HepG2 (cell line): ENCODE results near the gene UBE2E1. TPM values are rescaled to one million over a fixed set of nuclear protein-coding genes. Genes with fewer than 3 reads are reported as not detected.
A peak's percentile ranks its signal among the peaks of the same experiment; 100 is the strongest.

ENCODE experiments used
- FOXJ3 ChIP-seq: sonication (generic); formaldehyde crosslinking; IDR thresholded peaks from 2 replicates; pipeline ENCODE4 v1.4.0; 2020; ENCODE audit warnings: missing genetic modification reagents, mild to moderate bottlenecking, borderline replicate concordance
- MAFF ChIP-seq: IDR thresholded peaks from 2 replicates; pipeline ENCODE4 v1.6.1; 2011; ENCODE audit warnings: low read depth, low read length, improper control_type of control experiment
- MEIS2 ChIP-seq: sonication (generic); formaldehyde crosslinking; IDR thresholded peaks from 2 replicates; pipeline ENCODE4 v1.9.0; 2021; ENCODE audit warnings: mild to moderate bottlenecking, missing genetic modification reagents
- NFE2 ChIP-seq: sonication (generic); formaldehyde crosslinking; IDR thresholded peaks from 2 replicates; pipeline ENCODE4 v1.4.0; 2020; ENCODE audit warnings: missing genetic modification reagents
- PCBP1 ChIP-seq: fragments of 200-400 bp; formaldehyde crosslinking; IDR thresholded peaks from 2 replicates; pipeline ENCODE4 v1.6.1; 2017; ENCODE audit warnings: mild to moderate bottlenecking, low read depth, low read length, borderline replicate concordance
- RARG ChIP-seq: sonication (generic); formaldehyde crosslinking; IDR thresholded peaks from 2 replicates; pipeline ENCODE4 v1.4.0; 2020; ENCODE audit warnings: low read depth, mild to moderate bottlenecking, missing genetic modification reagents
- REL ChIP-seq: sonication (generic); formaldehyde crosslinking; conservative IDR thresholded peaks from 2 replicates; pipeline ENCODE4 v1.8.0; 2022; ENCODE audit warnings: mild to moderate bottlenecking, missing genetic modification reagents, moderate library complexity
- SUZ12 ChIP-seq: fragments of 150-350 bp; IDR thresholded peaks from 2 replicates; pipeline ENCODE4 v1.6.1; 2014; ENCODE audit warnings: low read depth, low read length
- XBP1 ChIP-seq: sonication (generic); formaldehyde crosslinking; IDR thresholded peaks from 2 replicates; pipeline ENCODE4 v1.5.0; 2020; ENCODE audit warnings: missing genetic modification reagents
- ZBTB42 ChIP-seq: sonication (generic); formaldehyde crosslinking; IDR thresholded peaks from 2 replicates; pipeline ENCODE4 v1.5.0; 2020; ENCODE audit warnings: mild to moderate bottlenecking, missing genetic modification reagents
- ZSCAN25 ChIP-seq: sonication (generic); formaldehyde crosslinking; IDR thresholded peaks from 2 replicates; pipeline ENCODE4 v1.8.0; 2022; ENCODE audit warnings: mild to moderate bottlenecking, missing genetic modification reagents
- polyA plus RNA-seq, 8 experiments: library from polyadenylated mRNA; depleted of rRNA in 3 of 8; stranded (reverse) in 7 of 8; unstranded in 1 of 8; fragments of >200 nt; fragmentation: Illumina TruSeq in 4 of 8; extraction: Trizol in 4 of 8; gene quantifications; 2 replicates each; pipeline versions ENCODE4 v1.2.1 to v1.2.3, GENCODE V29; 2011 to 2016; ENCODE audit warnings: low read depth in 4 of 8, missing spikeins in 1 of 8, mixed read lengths in 1 of 8; ENCODE audit not compliant: insufficient read depth in 1 of 8
- total RNA-seq, 5 experiments: library from RNA; depleted of rRNA; stranded (reverse); fragments of >200 nt; fragmentation: Illumina TruSeq; extraction: Trizol; gene quantifications; 2 replicates each; pipeline ENCODE4 v1.2.3, GENCODE V29; 2016; ENCODE audit warnings: low read depth in 1 of 5
- TF ChIP-seq, protein P1 (sequence below): sonication (generic); formaldehyde crosslinking; IDR thresholded peaks from 2 replicates; pipeline ENCODE4 v1.4.0; 2020; ENCODE audit warnings: mild to moderate bottlenecking, missing genetic modification reagents, borderline replicate concordance
- TF ChIP-seq, protein P2 (sequence below): sonication (generic); formaldehyde crosslinking; IDR thresholded peaks from 2 replicates; pipeline ENCODE4 v1.8.0; 2022; ENCODE audit warnings: missing genetic modification reagents, mild to moderate bottlenecking, inconsistent platforms, borderline replicate concordance
- TF ChIP-seq, protein P3 (sequence below): sonication (generic); formaldehyde crosslinking; IDR thresholded peaks from 2 replicates; pipeline ENCODE4 v1.8.1; 2023; ENCODE audit warnings: mild to moderate bottlenecking, missing genetic modification reagents, borderline replicate concordance
- TF ChIP-seq, protein P4 (sequence below): IDR thresholded peaks from 2 replicates; pipeline ENCODE4 v1.6.1; 2016; ENCODE audit warnings: missing compliant biosample characterization, missing genetic modification reagents, borderline replicate concordance
- TF ChIP-seq, protein P5 (sequence below): sonication (generic); formaldehyde crosslinking; IDR thresholded peaks from 2 replicates; pipeline ENCODE4 v1.5.0; 2020; ENCODE audit warnings: mild to moderate bottlenecking, missing genetic modification reagents, borderline replicate concordance

Gene UBE2E1
- total and polyA plus RNA-seq, 2 of the 13 experiments (the other 11 are each of a cell fraction or from before 2014, with no cell fraction given): 55.4 to 61.8 TPM

DNA sequence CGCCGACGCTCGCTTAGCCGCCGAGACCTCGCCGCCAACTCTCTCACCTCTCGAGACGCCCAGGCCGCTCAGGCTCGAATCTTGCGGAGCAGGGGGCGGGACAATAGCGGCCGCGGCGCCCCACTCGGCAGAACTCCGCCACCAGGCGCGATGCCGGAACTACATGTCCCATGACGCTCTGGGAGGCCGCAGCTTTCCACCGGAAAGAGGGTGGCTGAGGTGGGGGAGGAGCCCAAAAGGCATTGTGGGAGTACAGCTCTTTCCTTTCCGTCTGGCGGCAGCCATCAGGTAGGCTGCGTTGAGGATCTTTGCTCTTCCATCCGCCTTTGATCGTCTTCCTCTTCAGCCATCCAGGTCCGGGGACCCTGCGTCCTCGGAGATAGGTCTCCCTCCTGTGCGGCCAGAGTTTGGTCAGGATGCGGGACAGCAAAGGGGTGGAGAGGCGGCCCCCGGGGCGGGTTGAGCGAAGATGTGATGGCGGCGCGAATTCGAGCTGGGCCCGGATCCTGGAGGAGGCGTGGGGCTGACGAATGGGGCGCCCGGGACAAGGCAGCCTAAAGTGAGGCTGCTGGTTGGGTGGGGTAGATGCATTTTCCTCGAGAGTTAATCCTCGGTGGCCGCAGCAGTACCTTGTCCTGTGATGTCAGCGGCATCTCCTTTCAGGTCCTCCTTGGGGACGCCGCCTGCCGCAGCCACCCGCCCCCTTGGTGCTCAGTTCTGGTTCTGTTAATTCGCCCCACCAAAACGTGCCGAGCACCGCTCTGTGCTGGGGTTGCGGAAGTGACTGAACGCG, 111.3 kb downstream of the UBE2E1 start, which contains the start of the genes NKIRAS1 and RPL15 (continued):
- TF ChIP-seq, protein P1, sequence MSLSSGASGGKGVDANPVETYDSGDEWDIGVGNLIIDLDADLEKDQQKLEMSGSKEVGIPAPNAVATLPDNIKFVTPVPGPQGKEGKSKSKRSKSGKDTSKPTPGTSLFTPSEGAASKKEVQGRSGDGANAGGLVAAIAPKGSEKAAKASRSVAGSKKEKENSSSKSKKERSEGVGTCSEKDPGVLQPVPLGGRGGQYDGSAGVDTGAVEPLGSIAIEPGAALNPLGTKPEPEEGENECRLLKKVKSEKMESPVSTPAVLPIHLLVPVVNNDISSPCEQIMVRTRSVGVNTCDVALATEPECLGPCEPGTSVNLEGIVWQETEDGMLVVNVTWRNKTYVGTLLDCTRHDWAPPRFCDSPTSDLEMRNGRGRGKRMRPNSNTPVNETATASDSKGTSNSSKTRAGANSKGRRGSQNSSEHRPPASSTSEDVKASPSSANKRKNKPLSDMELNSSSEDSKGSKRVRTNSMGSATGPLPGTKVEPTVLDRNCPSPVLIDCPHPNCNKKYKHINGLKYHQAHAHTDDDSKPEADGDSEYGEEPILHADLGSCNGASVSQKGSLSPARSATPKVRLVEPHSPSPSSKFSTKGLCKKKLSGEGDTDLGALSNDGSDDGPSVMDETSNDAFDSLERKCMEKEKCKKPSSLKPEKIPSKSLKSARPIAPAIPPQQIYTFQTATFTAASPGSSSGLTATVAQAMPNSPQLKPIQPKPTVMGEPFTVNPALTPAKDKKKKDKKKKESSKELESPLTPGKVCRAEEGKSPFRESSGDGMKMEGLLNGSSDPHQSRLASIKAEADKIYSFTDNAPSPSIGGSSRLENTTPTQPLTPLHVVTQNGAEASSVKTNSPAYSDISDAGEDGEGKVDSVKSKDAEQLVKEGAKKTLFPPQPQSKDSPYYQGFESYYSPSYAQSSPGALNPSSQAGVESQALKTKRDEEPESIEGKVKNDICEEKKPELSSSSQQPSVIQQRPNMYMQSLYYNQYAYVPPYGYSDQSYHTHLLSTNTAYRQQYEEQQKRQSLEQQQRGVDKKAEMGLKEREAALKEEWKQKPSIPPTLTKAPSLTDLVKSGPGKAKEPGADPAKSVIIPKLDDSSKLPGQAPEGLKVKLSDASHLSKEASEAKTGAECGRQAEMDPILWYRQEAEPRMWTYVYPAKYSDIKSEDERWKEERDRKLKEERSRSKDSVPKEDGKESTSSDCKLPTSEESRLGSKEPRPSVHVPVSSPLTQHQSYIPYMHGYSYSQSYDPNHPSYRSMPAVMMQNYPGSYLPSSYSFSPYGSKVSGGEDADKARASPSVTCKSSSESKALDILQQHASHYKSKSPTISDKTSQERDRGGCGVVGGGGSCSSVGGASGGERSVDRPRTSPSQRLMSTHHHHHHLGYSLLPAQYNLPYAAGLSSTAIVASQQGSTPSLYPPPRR: no peak
- TF ChIP-seq PCBP1: peak; percentile 68; the same call in 1 of the 2 replicates
- TF ChIP-seq NFE2: 0 out of 2 replicates have a peak, but pooled peaks have one; percentile 4
- TF ChIP-seq, protein P2, sequence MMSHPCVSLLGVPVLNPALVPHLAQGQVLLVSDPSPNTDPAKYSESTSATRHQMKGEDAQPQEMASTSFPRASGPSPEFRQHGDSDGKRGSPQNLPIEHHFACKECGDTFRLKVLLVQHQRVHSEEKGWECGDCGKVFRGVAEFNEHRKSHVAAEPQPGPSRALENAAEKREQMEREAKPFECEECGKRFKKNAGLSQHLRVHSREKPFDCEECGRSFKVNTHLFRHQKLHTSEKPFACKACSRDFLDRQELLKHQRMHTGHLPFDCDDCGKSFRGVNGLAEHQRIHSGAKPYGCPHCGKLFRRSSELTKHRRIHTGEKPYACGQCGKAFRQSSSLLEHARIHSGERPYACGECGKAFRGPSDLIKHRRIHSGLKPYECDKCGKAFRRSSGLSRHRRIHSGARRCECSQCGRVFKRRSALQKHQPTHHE (CRISPR knock-in tag): peak; percentile 97
- TF ChIP-seq REL: no peak
- TF ChIP-seq ZSCAN25 (CRISPR knock-in tag): peak; percentile 86
- TF ChIP-seq RARG (CRISPR knock-in tag): no peak
- TF ChIP-seq, protein P3, sequence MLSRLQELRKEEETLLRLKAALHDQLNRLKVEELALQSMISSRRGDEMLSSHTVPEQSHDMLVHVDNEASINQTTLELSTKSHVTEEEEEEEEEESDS: 0 out of 2 replicates have a peak, but pooled peaks have one; percentile 92
- no peak for TF ChIP-seq MAFF
- TF ChIP-seq FOXJ3 (CRISPR knock-in tag): no peak
- no peak for TF ChIP-seq XBP1 (CRISPR knock-in tag)
- TF ChIP-seq SUZ12: peak; percentile 81
- no peak for TF ChIP-seq MEIS2 (CRISPR knock-in tag)
- no peak for TF ChIP-seq ZBTB42 (CRISPR knock-in tag)
- TF ChIP-seq, protein P4, sequence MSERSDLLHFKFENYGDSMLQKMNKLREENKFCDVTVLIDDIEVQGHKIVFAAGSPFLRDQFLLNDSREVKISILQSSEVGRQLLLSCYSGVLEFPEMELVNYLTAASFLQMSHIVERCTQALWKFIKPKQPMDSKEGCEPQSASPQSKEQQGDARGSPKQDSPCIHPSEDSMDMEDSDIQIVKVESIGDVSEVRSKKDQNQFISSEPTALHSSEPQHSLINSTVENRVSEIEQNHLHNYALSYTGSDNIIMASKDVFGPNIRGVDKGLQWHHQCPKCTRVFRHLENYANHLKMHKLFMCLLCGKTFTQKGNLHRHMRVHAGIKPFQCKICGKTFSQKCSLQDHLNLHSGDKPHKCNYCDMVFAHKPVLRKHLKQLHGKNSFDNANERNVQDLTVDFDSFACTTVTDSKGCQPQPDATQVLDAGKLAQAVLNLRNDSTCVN (CRISPR knock-in tag): peak; percentile 76; the same call in 1 of the 2 replicates
- TF ChIP-seq, protein P5, sequence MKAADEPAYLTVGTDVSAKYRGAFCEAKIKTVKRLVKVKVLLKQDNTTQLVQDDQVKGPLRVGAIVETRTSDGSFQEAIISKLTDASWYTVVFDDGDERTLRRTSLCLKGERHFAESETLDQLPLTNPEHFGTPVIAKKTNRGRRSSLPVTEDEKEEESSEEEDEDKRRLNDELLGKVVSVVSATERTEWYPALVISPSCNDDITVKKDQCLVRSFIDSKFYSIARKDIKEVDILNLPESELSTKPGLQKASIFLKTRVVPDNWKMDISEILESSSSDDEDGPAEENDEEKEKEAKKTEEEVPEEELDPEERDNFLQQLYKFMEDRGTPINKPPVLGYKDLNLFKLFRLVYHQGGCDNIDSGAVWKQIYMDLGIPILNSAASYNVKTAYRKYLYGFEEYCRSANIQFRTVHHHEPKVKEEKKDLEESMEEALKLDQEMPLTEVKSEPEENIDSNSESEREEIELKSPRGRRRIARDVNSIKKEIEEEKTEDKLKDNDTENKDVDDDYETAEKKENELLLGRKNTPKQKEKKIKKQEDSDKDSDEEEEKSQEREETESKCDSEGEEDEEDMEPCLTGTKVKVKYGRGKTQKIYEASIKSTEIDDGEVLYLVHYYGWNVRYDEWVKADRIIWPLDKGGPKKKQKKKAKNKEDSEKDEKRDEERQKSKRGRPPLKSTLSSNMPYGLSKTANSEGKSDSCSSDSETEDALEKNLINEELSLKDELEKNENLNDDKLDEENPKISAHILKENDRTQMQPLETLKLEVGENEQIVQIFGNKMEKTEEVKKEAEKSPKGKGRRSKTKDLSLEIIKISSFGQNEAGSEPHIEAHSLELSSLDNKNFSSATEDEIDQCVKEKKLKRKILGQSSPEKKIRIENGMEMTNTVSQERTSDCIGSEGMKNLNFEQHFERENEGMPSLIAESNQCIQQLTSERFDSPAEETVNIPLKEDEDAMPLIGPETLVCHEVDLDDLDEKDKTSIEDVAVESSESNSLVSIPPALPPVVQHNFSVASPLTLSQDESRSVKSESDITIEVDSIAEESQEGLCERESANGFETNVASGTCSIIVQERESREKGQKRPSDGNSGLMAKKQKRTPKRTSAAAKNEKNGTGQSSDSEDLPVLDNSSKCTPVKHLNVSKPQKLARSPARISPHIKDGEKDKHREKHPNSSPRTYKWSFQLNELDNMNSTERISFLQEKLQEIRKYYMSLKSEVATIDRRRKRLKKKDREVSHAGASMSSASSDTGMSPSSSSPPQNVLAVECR (CRISPR knock-in tag): peak; percentile 94
